K562 treated with DMSO at 1 percent for 4 hours (cell line): Measurements from ENCODE around the gene WDR62. TPM values are rescaled to one million over a fixed set of nuclear protein-coding genes. Genes with fewer than 3 reads are reported as not detected.

ENCODE experiments used
- total RNA-seq: library from RNA; unstranded; fragments of 300-600 nt; gene quantifications from 2 replicates; pipeline ENCODE4 v1.2.3, GENCODE V29; 2022; ENCODE audit not compliant: insufficient read depth

WDR62 gene
- 25.9 and 34.3 TPM in 2 replicates for total RNA-seq

DNA sequence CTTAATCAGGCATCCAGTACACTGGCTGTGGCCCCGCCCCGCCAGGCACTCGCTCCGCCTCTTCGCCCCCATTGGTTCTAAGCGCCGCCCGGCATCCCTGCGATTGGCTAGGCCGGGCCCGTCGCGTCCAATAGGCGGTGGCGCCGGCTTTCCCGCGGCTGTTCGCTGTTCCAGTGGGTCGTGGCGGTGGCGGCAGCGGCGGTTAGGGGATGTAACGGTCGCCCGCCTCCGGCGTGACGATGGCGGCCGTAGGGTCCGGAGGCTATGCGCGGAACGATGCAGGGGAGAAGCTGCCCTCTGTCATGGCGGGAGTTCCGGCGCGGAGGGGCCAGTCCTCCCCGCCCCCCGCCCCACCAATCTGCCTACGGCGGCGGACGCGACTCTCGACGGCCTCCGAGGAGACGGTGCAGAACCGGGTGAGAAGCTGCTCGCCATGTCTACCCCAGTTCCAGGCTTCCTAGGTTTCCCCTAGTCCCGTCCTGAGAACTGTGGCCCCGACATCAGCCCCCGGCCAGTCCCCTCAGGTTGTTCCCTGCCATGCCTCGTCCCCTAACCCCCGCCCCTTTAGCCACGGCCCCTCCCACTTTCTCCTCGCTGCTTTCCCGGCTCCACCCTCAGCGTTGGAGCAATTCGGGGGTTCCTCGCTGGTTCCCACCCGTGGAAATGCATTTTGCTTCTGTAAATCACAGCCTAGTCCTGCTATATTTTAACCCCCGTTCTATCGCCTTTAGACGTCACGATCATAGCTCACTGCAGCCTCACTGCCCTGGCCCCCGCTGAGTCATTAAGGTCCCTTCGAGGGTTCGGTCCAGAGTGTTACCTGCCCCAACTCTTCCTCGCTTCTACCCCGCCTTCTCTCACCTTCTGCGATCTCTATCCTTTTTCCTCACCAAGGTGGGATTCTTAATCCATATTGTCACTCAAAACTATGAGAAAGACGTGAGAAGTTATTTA, at the start of gene WDR62:
Gene WDR62, plus strand, starts transcription at position 165 of the 954 bp plus-strand sequence. Its CDS starts 75 bp downstream, at position 240.

DNA sequence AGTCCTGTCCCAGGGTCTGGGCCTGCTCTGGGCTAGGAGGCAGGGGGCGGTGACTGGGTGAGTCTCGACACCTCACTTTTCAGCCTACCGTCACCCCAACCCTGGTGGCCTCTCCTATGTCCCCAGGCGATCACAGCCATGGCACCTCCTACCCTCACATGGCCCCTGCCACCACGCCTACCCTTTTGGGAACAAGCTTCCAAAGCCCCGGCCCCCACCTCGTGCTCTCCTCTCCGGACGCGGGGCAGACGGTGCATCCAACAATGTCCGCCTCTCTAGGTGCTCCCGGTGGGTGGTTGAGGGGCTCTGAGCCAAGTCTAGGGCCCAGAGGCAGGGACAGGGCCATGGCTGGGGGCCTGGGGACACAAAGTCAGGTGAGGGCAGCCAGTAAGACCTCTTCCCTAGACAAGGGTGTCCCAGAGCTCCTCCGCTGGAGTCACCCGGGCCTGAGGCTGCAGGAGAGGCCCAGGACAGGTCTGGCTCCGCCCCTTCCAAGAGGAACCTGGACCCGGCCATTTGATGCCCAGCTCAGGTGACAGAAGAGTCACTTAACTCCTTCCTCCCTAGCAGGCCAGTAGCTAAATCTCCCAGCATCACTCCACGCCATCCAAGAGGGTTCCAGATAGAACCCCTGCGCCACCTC, 46.2 kb upstream of the WDR62 start, which contains the start of gene SYNE4:
Gene SYNE4, minus strand, starts transcription at position 478 of the 643 bp plus-strand sequence. Its CDS starts 132 bp downstream, at position 346.

GRCh38 chr19:36014012-36014924, 40.4 kb upstream of the WDR62 start, which contains the start of gene ALKBH6:
ALKBH6 (minus strand) TSS chr19:36014213; CDS start chr19:36013397, 816 bp downstream.

GRCh38 chr19:36032251-36033104, 22.2 kb upstream of the WDR62 start, which contains the start of gene CLIP3:
CLIP3 (minus strand) TSS chr19:36032873; CDS start chr19:36032357, 516 bp downstream.

GRCh38 chr19:36054119-36054732, 471 bp upstream of the WDR62 start, which contains the start of gene THAP8:
THAP8 (minus strand) TSS chr19:36054285; CDS start chr19:36054217, 68 bp downstream.

GRCh38 chr19:36110487-36111199, 55.9 kb downstream of the WDR62 start, which contains the start of gene OVOL3:
OVOL3 (plus strand) TSS chr19:36111143; CDS start chr19:36111203, 60 bp downstream.

DNA sequence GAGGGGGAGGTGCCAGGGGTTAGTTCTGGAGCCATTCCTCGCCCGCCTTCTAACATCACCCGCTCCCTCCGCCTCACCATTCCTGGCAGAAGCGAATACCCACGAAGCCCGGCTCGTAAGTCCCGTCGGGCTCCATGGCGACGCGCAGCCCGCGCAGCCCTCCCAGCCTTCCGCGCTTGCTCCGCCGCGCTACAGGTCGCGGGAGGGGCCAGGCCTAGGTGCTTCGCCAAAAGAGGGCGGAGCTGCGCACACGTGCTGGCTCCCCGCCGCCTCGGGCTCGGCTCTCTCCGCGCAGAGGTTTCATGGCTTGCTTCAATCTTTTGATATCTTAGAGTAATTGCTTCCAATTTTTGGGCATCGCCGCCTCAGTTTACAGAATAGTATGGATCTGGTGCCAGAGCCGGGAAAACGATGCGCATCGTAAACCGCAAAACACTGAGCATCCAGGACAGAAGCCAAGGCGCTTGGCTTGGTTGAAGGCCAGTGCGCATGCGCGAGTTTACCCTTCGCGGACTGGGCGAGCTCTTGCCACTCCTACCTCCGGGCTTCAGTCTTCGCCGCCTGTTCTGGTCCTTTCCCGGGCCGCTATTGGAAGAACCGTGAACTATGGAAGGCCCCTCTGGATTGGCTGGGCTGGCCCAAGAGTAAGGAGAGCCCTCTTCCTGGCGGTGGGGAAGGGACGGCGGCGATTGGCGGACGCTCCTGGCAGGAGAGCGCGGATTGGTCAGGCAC, 60.2 kb downstream of the WDR62 start, which contains the start of gene POLR2I:
Gene POLR2I, minus strand, starts transcription at position 155 of the 732 bp plus-strand sequence. Its CDS starts 19 bp downstream, at position 136.

GRCh38 chr19:36115453-36116343, 61.0 kb downstream of the WDR62 start, which contains the start of gene TBCB:
TBCB (plus strand) TSS chr19:36115468; CDS start chr19:36115561, 93 bp downstream.

GRCh38 chr19:36139473-36140303, 85.0 kb downstream of the WDR62 start, which contains the start of gene CAPNS1:
CAPNS1 (plus strand) TSS chr19:36140066; CDS start chr19:36141012, 946 bp downstream.

DNA sequence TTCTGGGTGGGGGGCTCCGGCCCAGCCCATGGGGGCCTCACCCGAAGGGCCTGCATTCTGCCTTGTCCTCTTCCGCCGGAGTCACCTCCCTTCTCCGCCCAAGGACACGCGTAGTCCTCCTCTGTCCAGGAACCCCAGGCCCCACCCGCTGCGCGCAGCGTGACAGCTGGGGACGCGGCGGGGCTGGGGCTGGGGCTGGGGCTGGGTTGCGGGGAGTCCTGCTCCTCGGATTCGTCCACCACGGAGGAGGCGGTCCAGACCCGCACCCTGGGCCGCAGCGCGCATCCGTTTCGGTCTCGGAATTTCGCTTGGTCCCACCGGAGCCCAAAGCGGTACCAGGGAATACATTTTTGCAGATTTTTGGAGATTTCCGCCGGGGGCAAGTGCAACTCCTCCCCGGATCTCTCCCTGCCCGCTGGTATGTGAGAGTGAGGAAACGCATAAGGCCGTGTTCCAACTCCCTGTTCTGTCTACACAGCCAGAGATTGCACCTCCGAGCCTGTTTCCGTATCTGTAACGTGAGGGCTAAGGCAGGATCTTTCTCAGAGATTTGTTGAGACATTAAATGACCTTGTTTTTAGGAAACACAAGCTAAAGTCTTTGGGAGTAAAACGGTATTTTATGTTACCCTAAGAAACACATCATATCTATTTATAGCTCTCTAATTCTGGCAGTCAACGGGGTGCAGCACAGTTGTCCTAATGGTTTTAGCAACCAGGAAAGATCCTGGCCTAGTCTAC, 97.8 kb downstream of the WDR62 start, which contains the start of gene COX7A1:
Gene COX7A1, minus strand, starts transcription at position 96 of the 740 bp plus-strand sequence. Its CDS starts 40 bp downstream, at position 56.

Other genes starting within 250 kb of the WDR62 start
- not detected in 2 replicates for gene PRODH2, start 242.1 kb upstream of the WDR62 start, total RNA-seq
- gene NPHS1, start 202.4 kb upstream of the WDR62 start, total RNA-seq = 1.1 and 3.5 TPM in 2 replicates
- not detected in 2 replicates for gene KIRREL2, start 198.0 kb upstream of the WDR62 start, total RNA-seq
- 5.0 and 7.4 TPM in 2 replicates for gene APLP1, start 186.3 kb upstream of the WDR62 start, total RNA-seq
- 4.9 and 8.8 TPM in 2 replicates for gene NFKBID, start 154.4 kb upstream of the WDR62 start, total RNA-seq
- gene HCST, start 152.4 kb upstream of the WDR62 start, total RNA-seq = not detected in 2 replicates
- 24.4 and 27.1 TPM in 2 replicates for gene TYROBP, start 146.6 kb upstream of the WDR62 start, total RNA-seq
- gene LRFN3, start 118.5 kb upstream of the WDR62 start, total RNA-seq = 0.24 TPM in 1 of 2 replicates, not detected in the other
- gene SDHAF1, start 59.7 kb upstream of the WDR62 start, total RNA-seq = 44.2 and 61.7 TPM in 2 replicates
- not detected in 2 replicates for gene SYNE4, start 46.1 kb upstream of the WDR62 start, total RNA-seq
- gene ALKBH6, start 40.7 kb upstream of the WDR62 start, total RNA-seq = 30.1 TPM in 2 replicates
- gene CLIP3, start 22.0 kb upstream of the WDR62 start, total RNA-seq = 1.8 TPM in 2 replicates
- 3.7 and 5.1 TPM in 2 replicates for gene THAP8, start 612 bp upstream of the WDR62 start, total RNA-seq
- gene OVOL3, start 56.2 kb downstream of the WDR62 start, total RNA-seq = not detected in 2 replicates
- gene POLR2I, start 60.0 kb downstream of the WDR62 start, total RNA-seq = 45.4 and 68.1 TPM in 2 replicates
- gene TBCB, start 60.6 kb downstream of the WDR62 start, total RNA-seq = 42.6 and 51.1 TPM in 2 replicates
- 225 and 256 TPM in 2 replicates for gene CAPNS1, start 85.2 kb downstream of the WDR62 start, total RNA-seq
- not detected in 2 replicates for gene COX7A1, start 97.5 kb downstream of the WDR62 start, total RNA-seq
- gene ZNF565, start 159.8 kb downstream of the WDR62 start, total RNA-seq = 0.41 TPM in 1 of 2 replicates, not detected in the other
- 50.3 and 54.2 TPM in 2 replicates for gene ZNF146, start 160.2 kb downstream of the WDR62 start, total RNA-seq